MM.1S (cell line): ENCODE results near the gene PCDHGB7.

Source experiments
- EZH2 ChIP-seq: fragments of 300-600 bp; sonication (generic); optimal IDR thresholded peaks from 2 replicates; pipeline ENCODE3; 2017; ENCODE audit warnings: low read depth, mild to moderate bottlenecking, antibody characterized with exemption, low read length, mixed read lengths
- EZH2phosphoT487 ChIP-seq: fragments of 300-600 bp; sonication (generic); IDR thresholded peaks from 2 replicates; pipeline ENCODE4 v1.6.1; 2018; ENCODE audit warnings: antibody characterized with exemption, low read length
- TF ChIP-seq, protein P1 (sequence below): fragments of 300-600 bp; sonication (generic); IDR thresholded peaks from 2 replicates; pipeline ENCODE4 v1.5.1; 2016; ENCODE audit warnings: antibody characterized with exemption, low read length, mixed read lengths

DNA sequence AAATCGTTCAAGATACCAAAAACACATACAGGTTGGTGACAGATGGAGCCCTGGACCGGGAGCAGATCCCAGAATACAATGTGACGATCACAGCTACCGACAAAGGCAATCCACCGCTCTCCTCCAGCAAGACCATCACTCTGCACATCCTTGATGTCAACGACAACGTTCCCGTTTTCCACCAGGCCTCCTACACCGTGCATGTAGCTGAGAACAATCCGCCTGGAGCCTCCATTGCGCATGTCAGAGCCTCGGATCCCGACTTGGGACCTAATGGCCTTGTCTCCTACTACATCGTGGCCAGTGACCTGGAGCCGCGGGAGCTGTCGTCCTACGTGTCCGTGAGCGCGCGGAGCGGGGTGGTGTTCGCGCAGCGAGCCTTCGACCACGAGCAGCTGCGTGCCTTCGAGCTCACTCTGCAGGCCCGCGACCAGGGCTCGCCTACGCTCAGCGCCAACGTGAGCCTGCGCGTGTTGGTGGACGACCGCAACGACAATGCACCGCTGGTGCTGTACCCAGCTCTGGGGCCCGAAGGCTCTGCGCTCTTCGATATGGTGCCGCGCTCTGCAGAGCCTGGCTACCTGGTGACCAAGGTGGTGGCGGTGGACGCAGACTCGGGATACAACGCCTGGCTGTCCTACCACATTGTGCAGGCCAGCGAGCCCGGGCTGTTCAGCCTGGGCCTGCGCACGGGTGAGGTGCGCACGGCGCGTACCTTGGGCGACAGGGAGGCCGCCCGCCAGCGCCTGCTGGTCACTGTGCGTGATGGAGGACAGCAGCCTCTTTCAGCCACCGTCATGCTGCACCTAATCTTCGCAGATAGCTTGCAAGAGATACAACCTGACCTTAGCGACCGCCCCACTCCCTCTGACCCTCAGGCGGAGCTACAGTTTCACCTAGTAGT lies 45.7 kb upstream of the PCDHGB7 start:
- TF ChIP-seq EZH2 = no peak
- TF ChIP-seq, protein P1, sequence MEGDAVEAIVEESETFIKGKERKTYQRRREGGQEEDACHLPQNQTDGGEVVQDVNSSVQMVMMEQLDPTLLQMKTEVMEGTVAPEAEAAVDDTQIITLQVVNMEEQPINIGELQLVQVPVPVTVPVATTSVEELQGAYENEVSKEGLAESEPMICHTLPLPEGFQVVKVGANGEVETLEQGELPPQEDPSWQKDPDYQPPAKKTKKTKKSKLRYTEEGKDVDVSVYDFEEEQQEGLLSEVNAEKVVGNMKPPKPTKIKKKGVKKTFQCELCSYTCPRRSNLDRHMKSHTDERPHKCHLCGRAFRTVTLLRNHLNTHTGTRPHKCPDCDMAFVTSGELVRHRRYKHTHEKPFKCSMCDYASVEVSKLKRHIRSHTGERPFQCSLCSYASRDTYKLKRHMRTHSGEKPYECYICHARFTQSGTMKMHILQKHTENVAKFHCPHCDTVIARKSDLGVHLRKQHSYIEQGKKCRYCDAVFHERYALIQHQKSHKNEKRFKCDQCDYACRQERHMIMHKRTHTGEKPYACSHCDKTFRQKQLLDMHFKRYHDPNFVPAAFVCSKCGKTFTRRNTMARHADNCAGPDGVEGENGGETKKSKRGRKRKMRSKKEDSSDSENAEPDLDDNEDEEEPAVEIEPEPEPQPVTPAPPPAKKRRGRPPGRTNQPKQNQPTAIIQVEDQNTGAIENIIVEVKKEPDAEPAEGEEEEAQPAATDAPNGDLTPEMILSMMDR = no peak
- no peak for TF ChIP-seq EZH2phosphoT487
